ENCODE data around the gene GLI3. TPM values are rescaled to one million over a fixed set of nuclear protein-coding genes. Genes with fewer than 3 reads are reported as not detected.

GLI3 gene
- total RNA-seq, 1 donor from 2014 or later: 9.0 TPM

DNA sequence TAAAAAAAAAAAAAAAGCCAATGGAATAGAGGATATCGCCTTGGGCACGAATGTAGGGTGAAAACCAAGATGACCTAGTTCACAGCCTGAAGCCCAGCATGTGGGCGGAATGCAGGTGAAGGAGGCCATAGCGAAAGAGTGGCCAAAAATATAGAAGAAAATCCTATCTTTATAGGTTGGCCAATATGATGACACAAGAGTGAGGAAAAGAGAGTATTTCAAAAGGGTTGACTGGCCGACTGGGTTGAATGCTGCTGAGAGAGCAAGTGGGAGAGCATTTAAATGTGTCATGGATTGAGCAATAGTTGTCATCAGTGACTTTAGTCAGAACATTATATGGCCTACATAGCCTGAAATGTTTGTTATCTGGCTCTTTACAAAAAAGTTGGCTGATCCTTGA lies 17.2 kb upstream of the GLI3 start:
- no peak overlapping the region for H3K4me3 Mint-ChIP-seq (ENCODE audit: low read depth)

DNA sequence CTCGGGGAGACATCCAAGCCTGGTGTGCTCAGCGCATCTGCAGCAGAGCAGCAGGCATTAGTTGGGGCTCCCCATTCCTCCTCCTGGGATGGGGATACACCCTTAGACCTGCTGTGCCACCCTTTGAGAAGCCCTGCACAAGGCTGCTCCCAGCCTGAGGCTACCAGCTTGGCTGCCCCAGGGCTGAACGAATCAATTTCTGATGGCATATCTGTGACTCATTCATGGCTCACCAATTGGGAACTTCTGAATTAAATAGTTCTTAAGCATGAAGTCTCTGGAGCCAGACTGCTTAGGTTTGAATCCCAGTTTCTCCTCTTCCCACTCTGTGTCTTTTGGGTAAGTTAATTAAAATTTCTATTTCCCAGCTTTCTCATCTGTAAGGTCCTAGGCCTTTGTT lies 16.3 kb upstream of the GLI3 start:
- Mint-ChIP-seq H3K4me3 (ENCODE audit: low read depth) (no peak overlapping the region), H3K27ac (no peak overlapping the region), H3K4me1 (ENCODE audit: low read depth) (no peaks in the 10 kb centered on the region), H3K27me3 (peaks cover 25% of the 10 kb centered on the region), H3K36me3 (ENCODE audit: insufficient read depth) (no peaks in the 10 kb centered on the region), H3K9me3 (ENCODE audit: low read depth) (peaks cover 12% of the 10 kb centered on the region)
- TF ChIP-seq, protein P1, sequence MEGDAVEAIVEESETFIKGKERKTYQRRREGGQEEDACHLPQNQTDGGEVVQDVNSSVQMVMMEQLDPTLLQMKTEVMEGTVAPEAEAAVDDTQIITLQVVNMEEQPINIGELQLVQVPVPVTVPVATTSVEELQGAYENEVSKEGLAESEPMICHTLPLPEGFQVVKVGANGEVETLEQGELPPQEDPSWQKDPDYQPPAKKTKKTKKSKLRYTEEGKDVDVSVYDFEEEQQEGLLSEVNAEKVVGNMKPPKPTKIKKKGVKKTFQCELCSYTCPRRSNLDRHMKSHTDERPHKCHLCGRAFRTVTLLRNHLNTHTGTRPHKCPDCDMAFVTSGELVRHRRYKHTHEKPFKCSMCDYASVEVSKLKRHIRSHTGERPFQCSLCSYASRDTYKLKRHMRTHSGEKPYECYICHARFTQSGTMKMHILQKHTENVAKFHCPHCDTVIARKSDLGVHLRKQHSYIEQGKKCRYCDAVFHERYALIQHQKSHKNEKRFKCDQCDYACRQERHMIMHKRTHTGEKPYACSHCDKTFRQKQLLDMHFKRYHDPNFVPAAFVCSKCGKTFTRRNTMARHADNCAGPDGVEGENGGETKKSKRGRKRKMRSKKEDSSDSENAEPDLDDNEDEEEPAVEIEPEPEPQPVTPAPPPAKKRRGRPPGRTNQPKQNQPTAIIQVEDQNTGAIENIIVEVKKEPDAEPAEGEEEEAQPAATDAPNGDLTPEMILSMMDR (IDR thresholded peaks at IDR 0.05; ENCODE audit: unreplicated experiment): no peak
- DNase-seq (ENCODE audit: low spot score, unreplicated experiment): no peak

More for the DNA sequence above, 17.2 kb upstream of the GLI3 start:
- Mint-ChIP-seq H3K9me3 (ENCODE audit: low read depth) (peaks cover 13% of the 10 kb centered on the region), H3K4me1 (ENCODE audit: low read depth) (no peaks in the 10 kb centered on the region), H3K27ac (no peak overlapping the region), H3K27me3 (peaks cover 24% of the 10 kb centered on the region), H3K36me3 (ENCODE audit: insufficient read depth) (no peaks in the 10 kb centered on the region)
- TF ChIP-seq, protein P1 (IDR thresholded peaks at IDR 0.05; ENCODE audit: unreplicated experiment): no peak
- DNase-seq (ENCODE audit: low spot score, unreplicated experiment): no peak

DNA sequence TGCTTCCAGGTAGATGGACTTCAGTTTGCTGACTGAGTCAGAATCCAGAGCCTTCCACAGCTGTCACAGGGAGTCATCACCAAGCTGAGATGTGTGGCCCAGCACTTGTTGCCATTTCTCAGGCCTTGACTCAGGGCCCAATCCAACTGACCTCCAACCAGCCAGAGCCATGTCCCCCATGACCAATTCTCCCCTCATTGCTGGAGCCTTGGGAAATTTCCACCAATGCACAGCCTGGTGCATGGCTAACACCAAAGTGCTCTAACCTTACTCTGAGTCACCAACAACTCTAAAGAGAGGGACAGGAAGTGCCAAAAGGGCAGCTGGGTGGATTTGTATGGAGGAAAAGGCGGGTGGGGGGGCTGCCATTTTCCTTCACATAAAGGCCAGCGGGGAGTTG lies 13.4 kb upstream of the GLI3 start:
- peaks cover 38% of the 10 kb centered on the region for H3K27me3 Mint-ChIP-seq
- TF ChIP-seq, protein P1 (IDR thresholded peaks at IDR 0.05; ENCODE audit: unreplicated experiment): no peak
- no peaks in the 10 kb centered on the region for H3K4me1 Mint-ChIP-seq (ENCODE audit: low read depth)
- H3K36me3 Mint-ChIP-seq (ENCODE audit: insufficient read depth): no peaks in the 10 kb centered on the region
- peaks cover 10% of the 10 kb centered on the region for H3K9me3 Mint-ChIP-seq (ENCODE audit: low read depth)
- H3K4me3 Mint-ChIP-seq (ENCODE audit: low read depth): no peak overlapping the region
- H3K27ac Mint-ChIP-seq: no peak overlapping the region
- DNase-seq (ENCODE audit: low spot score, unreplicated experiment): no peak

DNA sequence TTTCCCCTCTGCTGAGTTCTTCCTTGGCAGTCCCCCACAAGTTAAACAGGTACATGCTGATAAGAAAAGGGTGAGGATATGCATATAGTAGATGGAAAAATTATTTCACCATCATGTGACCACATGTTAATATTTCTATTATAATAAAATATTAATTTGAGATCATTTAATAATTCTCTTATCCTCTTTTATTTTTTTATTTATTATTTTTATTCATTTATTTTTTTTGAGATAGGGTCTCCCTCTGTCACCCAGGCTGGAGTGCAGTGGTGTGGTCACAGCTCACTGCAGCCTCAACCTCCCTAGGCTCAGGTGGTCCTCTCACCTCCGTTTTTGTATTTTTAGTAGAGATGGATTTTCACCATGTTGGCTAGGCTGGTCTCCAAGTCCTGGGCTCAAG lies 11.6 kb upstream of the GLI3 start:
- no peak overlapping the region for H3K27ac Mint-ChIP-seq
- H3K4me3 Mint-ChIP-seq (ENCODE audit: low read depth): no peak overlapping the region
- no peak for DNase-seq (ENCODE audit: low spot score, unreplicated experiment)
- H3K36me3 Mint-ChIP-seq (ENCODE audit: insufficient read depth): no peaks in the 10 kb centered on the region
- peaks cover 10% of the 10 kb centered on the region for H3K9me3 Mint-ChIP-seq (ENCODE audit: low read depth)
- no peaks in the 10 kb centered on the region for H3K4me1 Mint-ChIP-seq (ENCODE audit: low read depth)
- peaks cover 45% of the 10 kb centered on the region for H3K27me3 Mint-ChIP-seq
- TF ChIP-seq, protein P1 (IDR thresholded peaks at IDR 0.05; ENCODE audit: unreplicated experiment): no peak

DNA sequence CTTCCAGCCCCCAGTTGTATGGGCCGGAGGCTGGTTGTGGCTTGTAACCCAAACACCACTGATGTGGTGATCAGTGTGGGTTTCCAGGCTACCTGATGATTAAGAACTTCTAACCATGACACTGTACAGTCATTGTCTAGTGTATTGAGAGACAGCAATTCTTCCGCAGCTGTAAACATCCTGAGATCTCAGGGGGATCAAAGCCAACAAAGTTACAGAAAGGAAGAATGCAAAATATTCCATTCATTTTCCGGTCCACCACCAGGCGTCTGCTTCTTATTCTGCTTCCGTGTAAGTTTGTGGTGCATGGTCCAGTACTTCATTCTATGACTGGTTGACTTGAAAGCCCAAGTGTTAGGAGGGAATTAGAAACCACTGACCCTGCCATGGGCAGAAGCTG lies 10.3 kb upstream of the GLI3 start:
- Mint-ChIP-seq H3K4me1 (ENCODE audit: low read depth) (no peaks in the 10 kb centered on the region), H3K9me3 (ENCODE audit: low read depth) (peaks cover 10% of the 10 kb centered on the region), H3K36me3 (ENCODE audit: insufficient read depth) (no peaks in the 10 kb centered on the region), H3K27ac (no peak overlapping the region), H3K27me3 (peaks cover 58% of the 10 kb centered on the region), H3K4me3 (ENCODE audit: low read depth) (no peak overlapping the region)
- no peak for DNase-seq (ENCODE audit: low spot score, unreplicated experiment)
- TF ChIP-seq, protein P1 (IDR thresholded peaks at IDR 0.05; ENCODE audit: unreplicated experiment): no peak
